Measurements from ENCODE around the gene TKFC.

Gene TKFC

DNA sequence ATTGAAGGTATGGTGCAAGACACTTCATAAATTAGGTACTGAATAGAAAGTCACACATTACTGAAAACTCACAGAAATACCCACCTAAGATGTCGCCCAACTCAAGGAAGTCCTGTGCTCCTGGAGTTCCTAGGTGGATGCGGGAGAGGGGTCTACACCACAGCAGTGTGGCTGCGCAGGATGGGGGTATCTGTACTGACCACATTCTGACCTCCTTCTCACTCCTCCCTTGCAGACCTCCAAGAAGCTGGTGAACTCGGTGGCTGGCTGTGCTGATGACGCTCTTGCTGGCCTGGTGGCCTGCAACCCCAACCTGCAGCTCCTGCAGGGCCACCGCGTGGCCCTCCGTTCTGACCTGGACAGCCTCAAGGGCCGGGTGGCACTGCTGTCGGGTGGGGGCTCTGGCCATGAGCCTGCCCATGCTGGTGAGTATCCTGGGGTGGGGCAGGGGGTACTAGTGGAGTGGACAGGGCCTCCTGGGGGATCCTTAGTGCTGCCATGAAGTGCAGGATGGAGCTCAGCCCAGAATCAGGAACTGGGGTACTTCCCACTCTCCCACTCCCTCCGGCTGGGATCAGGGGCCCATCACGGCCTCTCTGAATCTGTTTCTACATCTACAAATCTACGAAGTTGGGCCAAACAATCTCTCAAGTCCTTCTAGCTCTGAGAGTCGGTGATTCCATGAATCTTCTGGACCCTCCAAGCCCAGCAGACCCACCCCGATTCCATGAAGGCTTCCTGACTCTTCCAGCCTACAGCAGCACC lies 4.9 kb downstream of the TKFC start:
- ATAC-seq = no peak
- TF ChIP-seq PPARA (CRISPR knock-in tag; IDR thresholded peaks at IDR 0.05; ENCODE audit: borderline replicate concordance) (no peak), RARB (CRISPR knock-in tag; IDR thresholded peaks at IDR 0.05) (no peak), ZNF8 (CRISPR knock-in tag; IDR thresholded peaks at IDR 0.05) (no peak), SNAI2 (CRISPR knock-in tag; IDR thresholded peaks at IDR 0.05) (no peak), ISL1 (CRISPR knock-in tag; IDR thresholded peaks at IDR 0.05) (no peak), ZNF70 (CRISPR knock-in tag; IDR thresholded peaks at IDR 0.05) (no peak), TCF4 (CRISPR knock-in tag; IDR thresholded peaks at IDR 0.05; ENCODE audit: borderline replicate concordance) (no peak), ZNF565 (CRISPR knock-in tag; conservative IDR thresholded peaks at IDR 0.05; ENCODE audit: low read depth) (no peak), ZFP3 (CRISPR knock-in tag; IDR thresholded peaks at IDR 0.05) (no peak)
- TF ChIP-seq, protein P1, sequence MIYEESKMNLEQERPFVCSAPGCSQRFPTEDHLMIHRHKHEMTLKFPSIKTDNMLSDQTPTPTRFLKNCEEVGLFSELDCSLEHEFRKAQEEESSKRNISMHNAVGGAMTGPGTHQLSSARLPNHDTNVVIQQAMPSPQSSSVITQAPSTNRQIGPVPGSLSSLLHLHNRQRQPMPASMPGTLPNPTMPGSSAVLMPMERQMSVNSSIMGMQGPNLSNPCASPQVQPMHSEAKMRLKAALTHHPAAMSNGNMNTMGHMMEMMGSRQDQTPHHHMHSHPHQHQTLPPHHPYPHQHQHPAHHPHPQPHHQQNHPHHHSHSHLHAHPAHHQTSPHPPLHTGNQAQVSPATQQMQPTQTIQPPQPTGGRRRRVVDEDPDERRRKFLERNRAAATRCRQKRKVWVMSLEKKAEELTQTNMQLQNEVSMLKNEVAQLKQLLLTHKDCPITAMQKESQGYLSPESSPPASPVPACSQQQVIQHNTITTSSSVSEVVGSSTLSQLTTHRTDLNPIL (CRISPR knock-in tag; IDR thresholded peaks at IDR 0.05; ENCODE audit: low read depth) = no peak
- TF ChIP-seq, protein P2, sequence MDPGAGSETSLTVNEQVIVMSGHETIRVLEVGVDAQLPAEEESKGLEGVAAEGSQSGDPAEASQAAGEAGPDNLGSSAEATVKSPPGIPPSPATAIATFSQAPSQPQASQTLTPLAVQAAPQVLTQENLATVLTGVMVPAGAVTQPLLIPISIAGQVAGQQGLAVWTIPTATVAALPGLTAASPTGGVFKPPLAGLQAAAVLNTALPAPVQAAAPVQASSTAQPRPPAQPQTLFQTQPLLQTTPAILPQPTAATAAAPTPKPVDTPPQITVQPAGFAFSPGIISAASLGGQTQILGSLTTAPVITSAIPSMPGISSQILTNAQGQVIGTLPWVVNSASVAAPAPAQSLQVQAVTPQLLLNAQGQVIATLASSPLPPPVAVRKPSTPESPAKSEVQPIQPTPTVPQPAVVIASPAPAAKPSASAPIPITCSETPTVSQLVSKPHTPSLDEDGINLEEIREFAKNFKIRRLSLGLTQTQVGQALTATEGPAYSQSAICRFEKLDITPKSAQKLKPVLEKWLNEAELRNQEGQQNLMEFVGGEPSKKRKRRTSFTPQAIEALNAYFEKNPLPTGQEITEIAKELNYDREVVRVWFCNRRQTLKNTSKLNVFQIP (CRISPR knock-in tag; IDR thresholded peaks at IDR 0.05; ENCODE audit: borderline replicate concordance, low read depth) = no peak
- TF ChIP-seq, protein P3, sequence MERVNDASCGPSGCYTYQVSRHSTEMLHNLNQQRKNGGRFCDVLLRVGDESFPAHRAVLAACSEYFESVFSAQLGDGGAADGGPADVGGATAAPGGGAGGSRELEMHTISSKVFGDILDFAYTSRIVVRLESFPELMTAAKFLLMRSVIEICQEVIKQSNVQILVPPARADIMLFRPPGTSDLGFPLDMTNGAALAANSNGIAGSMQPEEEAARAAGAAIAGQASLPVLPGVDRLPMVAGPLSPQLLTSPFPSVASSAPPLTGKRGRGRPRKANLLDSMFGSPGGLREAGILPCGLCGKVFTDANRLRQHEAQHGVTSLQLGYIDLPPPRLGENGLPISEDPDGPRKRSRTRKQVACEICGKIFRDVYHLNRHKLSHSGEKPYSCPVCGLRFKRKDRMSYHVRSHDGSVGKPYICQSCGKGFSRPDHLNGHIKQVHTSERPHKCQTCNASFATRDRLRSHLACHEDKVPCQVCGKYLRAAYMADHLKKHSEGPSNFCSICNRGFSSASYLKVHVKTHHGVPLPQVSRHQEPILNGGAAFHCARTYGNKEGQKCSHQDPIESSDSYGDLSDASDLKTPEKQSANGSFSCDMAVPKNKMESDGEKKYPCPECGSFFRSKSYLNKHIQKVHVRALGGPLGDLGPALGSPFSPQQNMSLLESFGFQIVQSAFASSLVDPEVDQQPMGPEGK (CRISPR knock-in tag; IDR thresholded peaks at IDR 0.05; ENCODE audit: borderline replicate concordance) = no peak
- TF ChIP-seq, protein P4, sequence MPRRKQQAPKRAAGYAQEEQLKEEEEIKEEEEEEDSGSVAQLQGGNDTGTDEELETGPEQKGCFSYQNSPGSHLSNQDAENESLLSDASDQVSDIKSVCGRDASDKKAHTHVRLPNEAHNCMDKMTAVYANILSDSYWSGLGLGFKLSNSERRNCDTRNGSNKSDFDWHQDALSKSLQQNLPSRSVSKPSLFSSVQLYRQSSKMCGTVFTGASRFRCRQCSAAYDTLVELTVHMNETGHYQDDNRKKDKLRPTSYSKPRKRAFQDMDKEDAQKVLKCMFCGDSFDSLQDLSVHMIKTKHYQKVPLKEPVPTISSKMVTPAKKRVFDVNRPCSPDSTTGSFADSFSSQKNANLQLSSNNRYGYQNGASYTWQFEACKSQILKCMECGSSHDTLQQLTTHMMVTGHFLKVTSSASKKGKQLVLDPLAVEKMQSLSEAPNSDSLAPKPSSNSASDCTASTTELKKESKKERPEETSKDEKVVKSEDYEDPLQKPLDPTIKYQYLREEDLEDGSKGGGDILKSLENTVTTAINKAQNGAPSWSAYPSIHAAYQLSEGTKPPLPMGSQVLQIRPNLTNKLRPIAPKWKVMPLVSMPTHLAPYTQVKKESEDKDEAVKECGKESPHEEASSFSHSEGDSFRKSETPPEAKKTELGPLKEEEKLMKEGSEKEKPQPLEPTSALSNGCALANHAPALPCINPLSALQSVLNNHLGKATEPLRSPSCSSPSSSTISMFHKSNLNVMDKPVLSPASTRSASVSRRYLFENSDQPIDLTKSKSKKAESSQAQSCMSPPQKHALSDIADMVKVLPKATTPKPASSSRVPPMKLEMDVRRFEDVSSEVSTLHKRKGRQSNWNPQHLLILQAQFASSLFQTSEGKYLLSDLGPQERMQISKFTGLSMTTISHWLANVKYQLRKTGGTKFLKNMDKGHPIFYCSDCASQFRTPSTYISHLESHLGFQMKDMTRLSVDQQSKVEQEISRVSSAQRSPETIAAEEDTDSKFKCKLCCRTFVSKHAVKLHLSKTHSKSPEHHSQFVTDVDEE (CRISPR knock-in tag; IDR thresholded peaks at IDR 0.05) = no peak

DNA sequence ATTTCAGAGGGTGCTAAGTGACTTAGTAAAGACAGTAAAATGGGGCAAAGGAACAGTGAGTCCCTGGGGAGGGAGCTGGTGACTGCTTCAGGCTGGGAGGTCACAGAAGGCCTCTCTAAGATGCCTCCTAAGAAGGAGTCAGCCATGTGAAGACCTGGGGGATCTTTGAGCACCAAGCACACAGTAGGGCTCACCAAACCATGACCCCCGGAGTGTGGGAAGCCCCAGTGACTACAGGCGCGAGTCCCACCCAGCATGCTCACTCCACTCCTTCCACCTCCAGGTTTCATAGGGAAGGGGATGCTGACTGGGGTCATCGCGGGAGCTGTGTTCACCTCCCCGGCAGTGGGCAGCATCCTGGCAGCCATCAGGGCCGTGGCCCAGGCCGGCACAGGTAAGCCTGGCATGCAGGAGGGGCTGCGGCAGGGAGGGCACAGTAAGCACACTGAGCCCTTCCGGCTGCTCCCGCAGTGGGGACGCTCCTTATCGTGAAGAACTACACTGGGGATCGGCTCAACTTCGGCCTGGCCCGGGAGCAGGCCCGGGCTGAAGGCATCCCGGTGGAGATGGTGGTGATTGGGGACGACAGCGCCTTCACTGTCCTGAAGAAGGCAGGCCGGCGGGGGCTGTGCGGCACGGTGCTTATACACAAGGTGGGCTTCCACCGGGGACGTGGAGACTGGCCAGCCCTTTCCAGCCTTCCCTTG lies 5.9 kb downstream of the TKFC start:
- ATAC-seq = no peak
- TF ChIP-seq, protein P1 (CRISPR knock-in tag; IDR thresholded peaks at IDR 0.05; ENCODE audit: low read depth) = no peak
- TF ChIP-seq ZFP30 (CRISPR knock-in tag; IDR thresholded peaks at IDR 0.05) = no peak
- TF ChIP-seq GLIS3 (CRISPR knock-in tag; IDR thresholded peaks at IDR 0.05) = no peak
- TF ChIP-seq RARB (CRISPR knock-in tag; IDR thresholded peaks at IDR 0.05) = no peak
- TF ChIP-seq BACH2 (CRISPR knock-in tag; IDR thresholded peaks at IDR 0.05; ENCODE audit: borderline replicate concordance) = no peak
- TF ChIP-seq TOX (CRISPR knock-in tag; IDR thresholded peaks at IDR 0.05; ENCODE audit: borderline replicate concordance) = no peak
- TF ChIP-seq SNAI2 (CRISPR knock-in tag; IDR thresholded peaks at IDR 0.05) = no peak
- TF ChIP-seq, protein P3 (CRISPR knock-in tag; IDR thresholded peaks at IDR 0.05; ENCODE audit: borderline replicate concordance) = no peak
- no peak for TF ChIP-seq OSR1 (CRISPR knock-in tag; IDR thresholded peaks at IDR 0.05)
- TF ChIP-seq ZFP3 (CRISPR knock-in tag; IDR thresholded peaks at IDR 0.05) = no peak
- TF ChIP-seq, protein P2 (CRISPR knock-in tag; IDR thresholded peaks at IDR 0.05; ENCODE audit: borderline replicate concordance, low read depth) = no peak
- TF ChIP-seq, protein P5, sequence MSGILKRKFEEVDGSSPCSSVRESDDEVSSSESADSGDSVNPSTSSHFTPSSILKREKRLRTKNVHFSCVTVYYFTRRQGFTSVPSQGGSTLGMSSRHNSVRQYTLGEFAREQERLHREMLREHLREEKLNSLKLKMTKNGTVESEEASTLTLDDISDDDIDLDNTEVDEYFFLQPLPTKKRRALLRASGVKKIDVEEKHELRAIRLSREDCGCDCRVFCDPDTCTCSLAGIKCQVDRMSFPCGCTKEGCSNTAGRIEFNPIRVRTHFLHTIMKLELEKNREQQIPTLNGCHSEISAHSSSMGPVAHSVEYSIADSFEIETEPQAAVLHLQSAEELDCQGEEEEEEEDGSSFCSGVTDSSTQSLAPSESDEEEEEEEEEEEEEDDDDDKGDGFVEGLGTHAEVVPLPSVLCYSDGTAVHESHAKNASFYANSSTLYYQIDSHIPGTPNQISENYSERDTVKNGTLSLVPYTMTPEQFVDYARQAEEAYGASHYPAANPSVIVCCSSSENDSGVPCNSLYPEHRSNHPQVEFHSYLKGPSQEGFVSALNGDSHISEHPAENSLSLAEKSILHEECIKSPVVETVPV (CRISPR knock-in tag; IDR thresholded peaks at IDR 0.05) = no peak

Measured in SK-N-SH treated with all-trans-retinoic acid at 6 μM for 48 hours (cell line).